Fibroblast of skin of right quadriceps (primary cell): Measurements from ENCODE around the gene MROH2A.
"Not testable (repeated sequence)": the region's sequence is repeated elsewhere in the genome, so short reads cannot be mapped to it uniquely, and the experiment has no call there.

Experiments used
- DNase-seq: peaks from one replicate; pipeline ENCODE4 v3.0.0-alpha.2; 2013

Gene MROH2A

GRCh38 chr2:233865838-233866237 is 87.7 kb downstream of the MROH2A start:
- DNase-seq = no peak

GRCh38 chr2:233866479-233866878 is 88.3 kb downstream of the MROH2A start:
- no peak for DNase-seq

DNA sequence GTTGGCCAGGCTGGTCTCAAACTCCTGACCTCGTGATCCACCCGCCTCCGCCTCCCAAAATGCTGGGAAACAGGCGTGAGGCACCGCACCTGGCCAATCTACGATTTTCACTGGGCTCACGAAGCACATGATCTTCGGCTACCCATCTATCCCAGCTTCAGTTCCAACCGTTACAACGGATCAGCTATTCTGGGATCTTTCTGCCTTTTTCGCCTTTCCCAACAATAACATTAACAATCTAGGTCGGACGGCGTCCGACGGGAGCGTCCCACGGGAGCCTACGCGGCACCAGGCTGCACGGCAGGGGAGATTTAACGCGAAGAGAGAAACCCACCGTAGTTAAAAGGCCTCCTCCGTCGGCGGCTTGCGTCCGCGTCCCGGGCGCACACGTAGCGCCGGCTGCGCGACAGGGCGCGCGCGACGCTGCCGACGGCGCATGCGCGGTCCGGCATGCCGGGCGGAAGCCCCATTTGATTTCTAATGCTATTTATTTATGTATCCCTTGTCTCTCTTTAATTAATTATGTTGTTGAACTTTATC is 89.9 kb downstream of the MROH2A start, which contains the start of gene MSL3B:
TSS of gene MSL3B (minus strand) at position 394 of the 540 bp plus-strand sequence.
- DNase-seq = peak; percentile 66

- DNase-seq = no peak
These were observed 93.3 kb downstream of the MROH2A start for GRCh38 chr2:233871432-233871831.

- DNase-seq = not testable (repeated sequence)
These were observed 94.0 kb downstream of the MROH2A start for GRCh38 chr2:233872125-233872524.

GRCh38 chr2:233882353-233882752 is 104.2 kb downstream of the MROH2A start:
- no peak for DNase-seq
